Stimulated activated CD4-positive, alpha-beta T cell treated with anti-CD3 and anti-CD28 coated beads, Interleukin-12 subunit alpha, Interleukin-12 subunit beta, amount 100 ng/mL, for 48 hours (primary cell): ENCODE data around the gene MTMR2.
"Not testable (repeated sequence)": the region's sequence is repeated elsewhere in the genome, so short reads cannot be mapped to it uniquely, and the experiment has no call there.

Experiments
- DNase-seq, 3 donors: peaks; one replicate each; pipeline ENCODE4 v3.0.0-alpha.2; 2020; ENCODE audit warnings: low read depth in 2 of 3, low spot score in 1 of 3

MTMR2 gene

GRCh38 chr11:95827696-95828095 is 96.2 kb downstream of the MTMR2 start:
- DNase-seq: no peak

DNA sequence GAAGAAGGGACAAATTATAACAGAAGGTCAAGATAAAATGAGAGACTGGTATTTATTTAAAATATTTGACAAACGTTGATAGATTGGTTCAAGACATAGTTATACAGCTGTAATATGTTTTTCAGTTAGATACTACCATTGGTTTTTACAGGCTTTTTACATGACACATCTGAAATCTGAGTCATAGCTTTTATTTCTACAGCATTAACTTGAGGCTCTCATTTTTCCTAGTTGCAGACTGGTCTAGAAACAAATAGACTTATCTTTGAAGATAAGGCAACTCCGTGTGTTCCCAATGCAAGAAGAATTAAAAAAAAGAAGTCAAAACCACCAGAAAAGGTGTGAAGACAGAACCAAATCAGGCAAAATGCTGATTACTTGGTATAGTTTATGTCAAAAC is 102.3 kb downstream of the MTMR2 start:
- no peak for DNase-seq

DNA sequence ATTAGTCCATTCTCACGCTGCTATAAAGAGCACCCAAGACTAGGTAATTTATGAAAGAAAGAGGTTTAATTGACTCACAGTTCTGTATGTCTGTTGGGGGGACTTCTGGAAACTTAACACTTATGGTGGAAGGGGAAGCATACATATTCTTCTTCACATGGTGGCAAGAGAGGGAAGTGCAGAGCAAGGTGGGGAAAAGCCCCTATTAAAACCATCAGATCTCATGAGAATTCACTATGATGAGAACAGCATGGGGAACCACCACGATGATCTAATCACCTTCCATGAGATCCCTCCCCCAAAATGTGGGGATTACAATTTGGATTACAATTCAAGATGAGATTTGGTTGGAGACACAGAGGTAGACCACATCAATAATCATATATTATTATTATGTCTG is 107.9 kb downstream of the MTMR2 start:
- no peak for DNase-seq

- DNase-seq: not testable (repeated sequence)
Observed at GRCh38 chr11:95811052-95811451, 112.9 kb downstream of the MTMR2 start.

- DNase-seq: not testable (repeated sequence)
Observed at GRCh38 chr11:95806464-95806863, 117.4 kb downstream of the MTMR2 start.

GRCh38 chr11:95805869-95806268 is 118.0 kb downstream of the MTMR2 start:
- DNase-seq: no peak

DNA sequence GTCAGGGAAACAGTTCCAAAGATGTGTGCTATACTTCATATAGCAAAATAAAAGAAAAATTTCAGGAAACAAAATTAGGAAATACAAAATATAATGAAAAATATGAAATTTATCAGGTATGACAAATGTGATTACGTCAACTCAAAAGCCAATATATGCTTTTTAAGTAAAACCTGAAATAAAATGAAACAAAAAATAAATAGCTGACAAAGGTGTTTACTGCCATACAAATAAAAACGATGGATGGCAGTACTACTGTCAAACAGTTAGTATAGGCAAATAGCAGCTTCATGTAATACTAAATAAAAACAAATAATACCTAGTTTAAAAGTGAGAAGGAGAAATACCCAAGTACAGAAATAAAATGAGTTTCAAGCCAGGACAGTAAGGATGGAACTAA is 119.9 kb downstream of the MTMR2 start:
- no peak for DNase-seq

- no peak for DNase-seq
Observed at GRCh38 chr11:95802806-95803205, 121.1 kb downstream of the MTMR2 start.

- DNase-seq: no peak
Observed at GRCh38 chr11:95800438-95800837, 123.5 kb downstream of the MTMR2 start.

DNA sequence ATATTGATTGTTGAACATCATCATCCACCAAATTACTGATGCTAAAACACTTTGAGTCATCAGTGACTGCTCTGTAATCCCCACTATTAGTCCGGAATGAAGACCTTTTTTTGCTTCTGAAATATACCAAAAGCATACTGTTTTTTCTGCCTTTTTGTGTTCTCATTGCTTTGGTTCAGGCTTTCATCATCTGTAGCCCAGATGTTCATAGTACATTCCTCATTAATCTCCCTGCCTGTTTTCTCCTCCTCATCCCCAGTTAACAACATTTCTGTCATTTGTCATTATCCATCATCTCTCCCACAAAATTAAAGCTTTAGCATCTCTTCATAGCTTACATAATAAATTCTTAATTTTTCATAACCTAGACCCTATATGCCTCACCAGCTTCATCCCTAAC is 124.4 kb downstream of the MTMR2 start:
- DNase-seq: no peak

DNA sequence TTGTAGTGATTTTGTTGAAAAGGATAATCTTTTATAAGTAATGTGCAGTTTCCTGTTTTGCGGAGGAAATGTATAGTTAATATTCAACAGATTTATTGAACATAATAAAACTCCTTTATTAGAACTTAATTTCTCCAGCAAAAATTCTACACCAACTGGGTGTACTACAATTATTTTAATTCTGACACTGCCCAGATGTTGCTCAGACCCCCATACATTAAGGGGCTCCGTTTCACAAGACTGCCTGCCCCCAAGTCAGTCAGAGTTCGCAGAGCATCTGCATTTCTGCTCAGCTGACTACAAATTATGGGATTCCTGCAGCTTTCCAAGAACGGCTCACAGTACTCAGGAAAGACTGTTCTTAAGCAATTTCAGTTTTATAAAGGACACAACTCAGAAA is 127.4 kb downstream of the MTMR2 start:
- no peak for DNase-seq

GRCh38 chr11:95795627-95796295 is 128.1 kb downstream of the MTMR2 start:
- no peak for DNase-seq

GRCh38 chr11:95794086-95794485 is 129.8 kb downstream of the MTMR2 start:
- DNase-seq: no peak

GRCh38 chr11:95793116-95793515 is 130.8 kb downstream of the MTMR2 start:
- DNase-seq: no peak

GRCh38 chr11:95792700-95793099 is 131.2 kb downstream of the MTMR2 start:
- DNase-seq: no peak

GRCh38 chr11:95792200-95792599 is 131.7 kb downstream of the MTMR2 start:
- no peak for DNase-seq

DNA sequence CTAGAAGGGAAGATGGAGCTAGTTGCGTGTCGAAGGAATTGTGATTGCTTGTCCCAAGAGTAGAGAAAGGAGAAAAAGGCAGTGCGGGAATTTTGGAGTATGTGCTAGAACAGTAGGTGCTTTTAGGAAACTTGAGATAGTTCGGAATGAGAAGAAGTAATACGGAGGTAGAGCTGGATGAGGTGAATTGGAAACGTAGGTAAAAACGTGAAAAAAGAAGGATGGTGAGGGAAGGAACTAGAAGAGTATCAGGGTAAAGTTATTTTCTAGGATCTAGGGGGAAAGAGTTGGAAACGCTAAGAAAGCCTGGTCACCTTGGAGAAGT is 132.2 kb downstream of the MTMR2 start:
- no peak for DNase-seq

- peak; percentile 41 to 48 (median 47) for DNase-seq
Observed at GRCh38 chr11:95790933-95791708, 132.8 kb downstream of the MTMR2 start.

GRCh38 chr11:95790123-95790932 is 133.6 kb downstream of the MTMR2 start, which contains the start of gene CEP57:
Gene CEP57, plus strand, starts transcription at chr11:95790498. Its CDS starts 201 bp downstream, at chr11:95790699.
- peak; percentile 91 to 96 (median 93) for DNase-seq

DNA sequence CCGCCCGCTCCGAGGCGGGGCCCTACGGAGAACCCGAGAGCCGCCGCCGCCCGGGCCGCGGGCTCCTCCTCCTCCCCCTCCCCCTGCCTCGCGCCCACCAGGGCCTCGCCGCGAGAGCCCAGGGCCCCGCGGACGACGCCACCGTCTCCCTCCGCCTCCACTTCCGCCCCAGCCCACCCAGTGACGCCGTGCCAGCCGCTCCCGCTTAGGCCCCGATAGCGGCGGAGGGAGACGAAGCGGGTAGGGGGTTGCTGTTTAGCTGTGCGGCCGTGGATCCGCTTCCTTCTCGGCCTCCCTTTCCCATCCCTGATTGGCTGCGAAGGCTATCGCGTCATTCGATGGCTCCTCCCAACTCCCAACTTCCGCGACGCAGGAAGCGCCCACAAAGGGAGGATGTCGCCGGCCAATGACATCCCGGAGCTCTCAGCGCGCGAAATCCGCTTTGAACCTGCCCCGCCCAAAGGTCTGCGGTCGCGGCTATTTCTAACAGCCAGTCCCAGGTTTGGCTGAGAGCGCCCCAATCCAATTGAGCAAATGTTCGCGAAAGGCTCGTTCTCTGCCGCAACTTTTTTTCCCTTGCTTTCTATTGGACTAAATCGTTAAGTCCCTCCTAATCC is 134.3 kb downstream of the MTMR2 start, which contains the start of gene FAM76B:
FAM76B (minus strand) TSS at position 277 of the 617 bp plus-strand sequence. CDS start 304 bp downstream, outside the sequence.
- peak; percentile 92 to 94 (median 93) for DNase-seq

GRCh38 chr11:95788921-95789505 is 134.9 kb downstream of the MTMR2 start:
- peak in 2 of 3 donors; percentile 8 to 9 for DNase-seq
